Endothelial cell of umbilical vein (primary cell): Measurements from ENCODE around the gene ZNF728.
"Not testable (repeated sequence)": the region's sequence is repeated elsewhere in the genome, so short reads cannot be mapped to it uniquely, and the experiment has no call there.

Source experiments
- EZH2 ChIP-seq: IDR thresholded peaks from 2 replicates; pipeline ENCODE4 v1.6.1; 2012; ENCODE audit warnings: borderline replicate concordance, low read depth, mild to moderate bottlenecking, moderate library complexity, low read length, inconsistent platforms; ENCODE audit not compliant: severe bottlenecking
- FOS ChIP-seq: IDR thresholded peaks from 2 replicates; pipeline ENCODE4 v1.6.1; 2011; ENCODE audit warnings: mild to moderate bottlenecking, low read length, moderate library complexity, borderline replicate concordance; ENCODE audit not compliant: insufficient read depth
- GATA2 ChIP-seq: IDR thresholded peaks from 2 replicates; pipeline ENCODE4 v1.7.0; 2011; ENCODE audit warnings: low read depth, mild to moderate bottlenecking, moderate library complexity, mixed read lengths, low read length; ENCODE audit not compliant: insufficient read length, insufficient read depth
- JUN ChIP-seq: IDR thresholded peaks from 2 replicates; pipeline ENCODE4 v1.6.1; 2011; ENCODE audit warnings: borderline replicate concordance, low read depth; ENCODE audit not compliant: insufficient read length, insufficient read depth
- MYC ChIP-seq: IDR thresholded peaks from one replicate; pipeline ENCODE4 v1.6.1; 2011; ENCODE audit warnings: mild to moderate bottlenecking, low read depth, low read length
- POLR2A ChIP-seq: IDR thresholded peaks from 2 replicates; pipeline ENCODE4 v1.6.1; 2012; ENCODE audit warnings: low read depth, mild to moderate bottlenecking, control low read depth, low read length
- POLR2AphosphoS5 ChIP-seq: IDR thresholded peaks from 2 replicates; pipeline ENCODE4 v1.6.1; 2012; ENCODE audit warnings: low read depth, mild to moderate bottlenecking, control low read depth, low read length, moderate library complexity; ENCODE audit not compliant: insufficient read depth
- TF ChIP-seq, protein P1 (sequence below), 2 donors: IDR thresholded peaks; 1 replicate in 1 of 2; 2 replicates in 1 of 2; pipeline ENCODE4 v1.5.1; 2011; ENCODE audit warnings: low read length in 2 of 2, mild to moderate bottlenecking in 2 of 2, moderate library complexity in 2 of 2, control low read depth in 1 of 2, inconsistent platforms in 1 of 2, low read depth in 1 of 2; ENCODE audit not compliant: insufficient read depth in 1 of 2; ENCODE audit errors: extremely low read depth in 1 of 2
- TF ChIP-seq, protein P2 (sequence below): IDR thresholded peaks from 2 replicates; pipeline ENCODE4 v1.6.1; 2011; ENCODE audit not compliant: insufficient read depth, insufficient read length

DNA sequence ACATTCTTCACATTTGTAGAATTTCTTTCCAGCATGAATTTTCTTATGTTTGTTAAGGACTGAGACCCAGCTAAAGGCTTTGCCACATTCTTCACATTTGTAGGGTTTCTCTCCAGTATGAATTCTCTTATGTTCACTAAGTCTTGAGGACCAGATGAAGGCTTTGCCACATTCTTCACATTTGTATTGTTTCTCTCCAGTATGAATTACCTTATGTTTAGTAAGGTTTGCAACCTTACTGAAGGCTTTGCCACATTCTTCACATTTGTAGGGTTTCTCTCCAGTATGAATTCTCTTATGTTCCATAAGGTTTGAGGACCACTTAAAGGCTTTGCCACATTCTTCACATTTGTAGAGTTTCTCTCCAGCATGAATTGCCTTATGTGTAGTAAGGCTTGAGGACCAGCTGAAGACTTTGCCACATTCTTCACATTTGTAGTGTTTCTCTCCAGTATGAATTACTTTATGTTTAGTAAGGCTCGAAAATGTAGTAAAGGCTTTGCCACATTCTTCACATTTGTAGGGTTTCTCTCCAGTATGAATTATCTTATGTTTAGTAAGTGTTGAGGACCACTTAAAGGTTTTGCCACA is 27.3 kb downstream of the ZNF728 start:
- TF ChIP-seq, protein P1, sequence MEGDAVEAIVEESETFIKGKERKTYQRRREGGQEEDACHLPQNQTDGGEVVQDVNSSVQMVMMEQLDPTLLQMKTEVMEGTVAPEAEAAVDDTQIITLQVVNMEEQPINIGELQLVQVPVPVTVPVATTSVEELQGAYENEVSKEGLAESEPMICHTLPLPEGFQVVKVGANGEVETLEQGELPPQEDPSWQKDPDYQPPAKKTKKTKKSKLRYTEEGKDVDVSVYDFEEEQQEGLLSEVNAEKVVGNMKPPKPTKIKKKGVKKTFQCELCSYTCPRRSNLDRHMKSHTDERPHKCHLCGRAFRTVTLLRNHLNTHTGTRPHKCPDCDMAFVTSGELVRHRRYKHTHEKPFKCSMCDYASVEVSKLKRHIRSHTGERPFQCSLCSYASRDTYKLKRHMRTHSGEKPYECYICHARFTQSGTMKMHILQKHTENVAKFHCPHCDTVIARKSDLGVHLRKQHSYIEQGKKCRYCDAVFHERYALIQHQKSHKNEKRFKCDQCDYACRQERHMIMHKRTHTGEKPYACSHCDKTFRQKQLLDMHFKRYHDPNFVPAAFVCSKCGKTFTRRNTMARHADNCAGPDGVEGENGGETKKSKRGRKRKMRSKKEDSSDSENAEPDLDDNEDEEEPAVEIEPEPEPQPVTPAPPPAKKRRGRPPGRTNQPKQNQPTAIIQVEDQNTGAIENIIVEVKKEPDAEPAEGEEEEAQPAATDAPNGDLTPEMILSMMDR (IDR thresholded peaks at IDR 0.05; ENCODE audit: extremely low read depth in 1 of 2, insufficient read depth in 1 of 2, low read depth in 1 of 2, low read length in 2 of 2) = not testable (repeated sequence)
- TF ChIP-seq POLR2A, FOS, MYC, EZH2, POLR2AphosphoS5, JUN, GATA2: not testable (repeated sequence)
- TF ChIP-seq, protein P2, sequence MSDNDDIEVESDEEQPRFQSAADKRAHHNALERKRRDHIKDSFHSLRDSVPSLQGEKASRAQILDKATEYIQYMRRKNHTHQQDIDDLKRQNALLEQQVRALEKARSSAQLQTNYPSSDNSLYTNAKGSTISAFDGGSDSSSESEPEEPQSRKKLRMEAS = not testable (repeated sequence)
